ENCODE results near the gene CMSS1.
"Not testable (repeated sequence)": the region's sequence is repeated elsewhere in the genome, so short reads cannot be mapped to it uniquely, and the experiment has no call there.

Gene CMSS1

GRCh38 chr3:99817047-99817436 lies 620 bp upstream of the CMSS1 start:
- no peak for DNase-seq (ENCODE audit: low read depth in 1 of 2, low spot score in 1 of 2)

DNA sequence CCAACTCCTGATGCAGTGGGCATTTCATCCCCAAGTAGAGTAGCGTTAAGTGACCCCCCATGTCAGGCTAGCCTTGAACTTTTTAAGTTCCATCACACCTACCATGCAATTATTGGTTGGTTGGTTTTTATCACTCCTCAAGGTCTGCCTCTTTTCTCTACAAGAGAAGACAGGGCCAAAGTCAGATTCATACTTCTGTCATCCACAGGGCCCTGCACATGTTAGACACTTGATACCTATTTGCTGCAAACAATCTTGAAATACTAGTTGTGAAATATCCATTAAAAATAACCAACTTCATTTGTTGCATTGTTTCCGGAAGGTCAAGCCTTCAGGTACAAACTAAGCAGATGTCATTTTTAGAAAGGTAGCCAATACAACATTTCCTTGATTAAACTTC lies 1.2 kb downstream of the CMSS1 start:
- DNase-seq (ENCODE audit: low read depth in 1 of 2, low spot score in 1 of 2), result no peak

- no peak for DNase-seq (ENCODE audit: low read depth in 1 of 2, low spot score in 1 of 2)
Measured at GRCh38 chr3:99823723-99824711, 6.4 kb downstream of the CMSS1 start.

- no peak for DNase-seq (ENCODE audit: low read depth in 1 of 2, low spot score in 1 of 2)
Measured at GRCh38 chr3:99825004-99825640, 7.5 kb downstream of the CMSS1 start.

DNA sequence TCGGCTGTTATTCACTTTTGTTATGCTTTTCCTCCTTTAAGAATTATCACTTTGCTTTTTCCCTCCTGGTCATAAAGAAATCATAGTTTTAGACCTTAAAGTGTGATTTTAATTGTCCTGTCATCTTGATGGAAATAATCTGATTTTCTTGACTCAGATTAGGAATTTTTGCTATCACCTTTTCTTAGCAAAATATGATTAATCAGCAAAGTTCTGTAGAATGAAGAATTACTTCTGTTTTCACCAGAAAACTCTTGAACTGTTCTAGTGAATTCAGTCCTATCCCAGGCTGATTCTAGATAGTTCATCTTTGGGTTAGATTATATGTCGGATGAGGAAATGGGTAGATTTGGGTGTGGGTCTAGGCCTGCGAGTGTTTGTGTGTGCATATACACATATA lies 12.2 kb downstream of the CMSS1 start:
- no peak for DNase-seq (ENCODE audit: low read depth in 1 of 2, low spot score in 1 of 2)

DNA sequence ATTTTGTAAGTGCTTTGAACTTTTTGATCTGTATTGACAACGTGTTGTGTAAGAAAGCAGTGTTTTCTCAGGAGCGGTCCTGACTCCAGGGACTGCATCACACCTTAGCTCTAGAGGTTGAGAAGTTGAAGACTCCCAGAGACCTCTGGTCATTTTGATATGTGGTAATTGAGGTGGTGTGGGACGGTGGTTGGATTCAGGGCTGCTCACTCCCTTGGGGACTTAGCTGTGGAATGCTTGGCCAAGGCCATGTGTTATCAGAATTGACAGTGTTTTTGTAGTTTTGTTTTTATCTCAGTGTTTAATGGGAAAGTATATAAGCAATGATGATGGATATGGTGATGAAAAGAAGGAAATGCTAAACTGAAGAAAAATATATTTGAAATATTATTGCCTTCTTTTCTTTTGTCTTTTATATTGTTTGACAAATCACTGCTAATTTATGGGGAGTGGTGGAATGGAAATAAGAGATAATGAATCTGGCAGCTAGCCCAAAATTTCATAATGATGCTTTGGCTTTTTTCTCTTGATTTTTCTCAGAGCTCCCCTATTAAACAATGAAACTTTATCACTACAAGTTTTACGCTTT lies 16.0 kb downstream of the CMSS1 start:
- no peak for DNase-seq (ENCODE audit: low read depth in 1 of 2, low spot score in 1 of 2)

DNA sequence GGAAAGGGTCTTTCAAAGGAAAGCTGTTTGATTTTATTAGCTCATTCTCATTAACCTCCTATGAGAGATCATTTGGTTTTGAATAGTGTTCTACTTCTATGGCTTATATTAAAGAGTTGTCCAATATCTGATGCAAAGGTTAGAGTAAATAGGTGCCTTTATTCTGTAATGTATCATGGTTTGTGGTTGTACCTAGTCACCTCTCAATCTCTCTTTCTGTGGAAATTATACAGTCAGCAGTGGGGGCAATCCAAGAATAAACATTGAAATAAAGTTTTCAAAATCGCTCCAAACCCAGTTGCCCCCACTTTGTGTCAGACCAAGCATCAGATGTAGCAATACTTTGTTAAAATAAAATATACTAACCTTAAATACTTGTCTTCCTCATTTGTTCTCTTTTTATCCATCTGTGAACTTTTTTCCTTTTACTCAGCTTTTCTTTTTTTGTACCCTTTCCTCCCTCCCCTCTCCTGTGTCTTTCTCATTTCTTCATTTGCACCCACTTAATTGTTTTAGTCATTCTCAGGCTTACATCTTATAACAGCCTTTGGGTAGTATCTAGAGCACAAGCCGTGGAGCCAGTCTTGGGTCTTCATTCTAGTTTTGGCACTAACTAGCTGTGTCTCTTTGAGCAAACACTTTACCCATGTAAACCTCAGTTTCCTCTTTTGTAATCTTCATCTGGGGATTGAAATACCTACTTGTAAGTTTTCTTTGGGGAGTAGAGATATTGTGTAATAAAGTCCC lies 16.7 kb downstream of the CMSS1 start:
- DNase-seq (ENCODE audit: low read depth in 1 of 2, low spot score in 1 of 2), result no peak

- no peak for DNase-seq (ENCODE audit: low read depth in 1 of 2, low spot score in 1 of 2)
Measured at GRCh38 chr3:99836681-99837080, 19.0 kb downstream of the CMSS1 start.

GRCh38 chr3:99837715-99838114 lies 20.1 kb downstream of the CMSS1 start:
- DNase-seq (ENCODE audit: low read depth in 1 of 2, low spot score in 1 of 2), result no peak

GRCh38 chr3:99838755-99839154 lies 21.1 kb downstream of the CMSS1 start:
- DNase-seq (ENCODE audit: low read depth in 1 of 2, low spot score in 1 of 2), result no peak

- no peak for DNase-seq (ENCODE audit: low read depth in 1 of 2, low spot score in 1 of 2)
Measured at GRCh38 chr3:99839613-99840012, 22.0 kb downstream of the CMSS1 start.

GRCh38 chr3:99841949-99842348 lies 24.3 kb downstream of the CMSS1 start:
- DNase-seq (ENCODE audit: low read depth in 1 of 2, low spot score in 1 of 2), result not testable (repeated sequence)

GRCh38 chr3:99842826-99843589 lies 25.3 kb downstream of the CMSS1 start:
- DNase-seq (ENCODE audit: low read depth in 1 of 2, low spot score in 1 of 2), result no peak

- no peak for DNase-seq (ENCODE audit: low read depth in 1 of 2, low spot score in 1 of 2)
Measured at GRCh38 chr3:99843590-99844258, 26.1 kb downstream of the CMSS1 start.

DNA sequence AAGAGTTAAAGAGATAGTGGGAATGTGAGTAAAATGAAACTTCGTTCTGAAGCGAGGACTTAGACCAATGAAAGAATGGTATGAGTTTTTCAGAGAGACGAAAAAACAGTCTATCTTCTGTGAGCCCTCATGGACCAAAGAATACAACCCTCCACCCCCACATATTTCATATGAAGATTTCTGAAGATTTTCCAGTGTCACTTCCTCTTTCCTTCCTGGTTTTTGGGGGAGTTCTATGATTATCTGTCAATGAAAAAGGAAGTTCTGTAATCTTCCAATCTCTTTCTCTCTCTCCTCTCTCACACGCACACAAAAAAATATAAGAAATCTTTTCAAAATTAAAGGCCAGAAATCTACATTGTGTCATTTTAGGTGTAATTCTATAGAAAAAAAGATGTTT lies 27.7 kb downstream of the CMSS1 start:
- no peak for DNase-seq (ENCODE audit: low read depth in 1 of 2, low spot score in 1 of 2)

GRCh38 chr3:99845999-99846398 lies 28.3 kb downstream of the CMSS1 start:
- no peak for DNase-seq (ENCODE audit: low read depth in 1 of 2, low spot score in 1 of 2)

DNA sequence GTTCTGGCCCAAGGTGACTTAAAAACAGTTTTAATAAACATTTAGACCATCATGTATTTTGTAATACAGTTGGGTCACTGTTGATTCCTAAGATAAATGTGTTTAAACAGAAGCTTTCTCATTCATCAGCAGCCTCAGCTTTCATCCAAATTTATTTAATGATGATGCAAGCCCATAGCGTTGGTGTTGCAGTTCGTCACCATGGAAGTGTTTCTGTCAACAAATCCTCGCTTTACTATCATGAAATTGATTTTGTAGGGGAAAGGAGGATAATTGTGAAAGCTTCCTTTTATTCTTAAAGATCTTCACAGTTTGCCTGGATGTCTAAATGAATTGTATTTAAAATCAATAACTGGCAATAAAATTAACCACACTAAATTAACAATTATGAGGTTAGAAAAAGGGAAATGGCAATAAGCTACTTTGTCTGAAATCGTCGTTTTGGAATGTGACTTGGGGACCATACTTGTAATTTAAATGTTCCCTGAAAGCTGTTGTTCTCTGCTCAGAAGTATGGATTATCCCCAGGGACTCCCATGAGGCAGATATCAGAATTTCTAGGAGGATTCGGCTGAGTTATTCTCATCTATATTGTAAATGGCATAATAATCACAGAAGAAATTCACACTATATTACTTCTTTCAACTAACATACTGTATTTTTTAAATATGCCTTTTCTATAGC lies 29.0 kb downstream of the CMSS1 start:
- no peak for DNase-seq (ENCODE audit: low read depth in 1 of 2, low spot score in 1 of 2)

DNA sequence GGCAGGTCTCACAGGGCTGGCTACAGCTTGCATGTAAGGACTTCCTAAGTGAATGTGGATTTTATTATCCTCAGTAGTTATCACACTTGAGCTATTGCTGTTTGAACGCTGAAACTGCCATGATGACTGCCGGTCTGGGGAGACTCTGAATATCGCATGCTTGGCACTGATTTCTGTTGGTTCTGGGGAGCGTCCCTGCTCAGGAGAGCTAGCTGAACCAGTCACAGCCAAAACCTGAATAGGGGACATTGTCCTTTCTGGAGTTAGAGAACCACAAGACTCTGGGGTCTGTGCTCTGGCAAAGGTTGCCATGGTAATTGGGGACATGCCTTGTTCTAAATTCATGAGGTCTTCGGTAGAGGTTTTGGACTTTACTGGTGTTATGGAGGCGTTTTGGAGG lies 30.8 kb downstream of the CMSS1 start:
- no peak for DNase-seq (ENCODE audit: low read depth in 1 of 2, low spot score in 1 of 2)

GRCh38 chr3:99850608-99851007 lies 32.9 kb downstream of the CMSS1 start:
- DNase-seq (ENCODE audit: low read depth in 1 of 2, low spot score in 1 of 2), result no peak

- no peak for DNase-seq (ENCODE audit: low read depth in 1 of 2, low spot score in 1 of 2)
Measured at GRCh38 chr3:99851955-99852354, 34.3 kb downstream of the CMSS1 start.

Data from activated T-helper 1 cell treated with anti-CD3 and anti-CD28 coated beads, Interleukin-2, amount 50 U/mL, for 16 hours (primary cell).